GM10248 (cell line): Measurements from ENCODE around the gene FAM81B.

ENCODE experiments used
- CTCF ChIA-PET: fragments of 300-600 bp; sonication (Branson Sonifier 250); formaldehyde crosslinking; extraction: SDS; loops from one replicate; lab custom pipeline; 2021; ENCODE audit warnings: antibody characterized with exemption; lab: Yijun Ruan, JAX
- POLR2A ChIA-PET: fragments of 350-650 bp; sonication (Branson Sonifier 250); formaldehyde crosslinking; extraction: SDS; loops from one replicate; lab custom pipeline; 2020; ENCODE audit warnings: antibody characterized with exemption; lab: Yijun Ruan, JAX
- DNase-seq: peaks from one replicate; pipeline ENCODE4 v3.0.0; 2012; ENCODE audit errors: extremely low spot score
- CTCF ChIP-seq: IDR thresholded peaks from 2 replicates; pipeline ENCODE4 v1.5.1; 2012; ENCODE audit warnings: mild to moderate bottlenecking, low read depth; ENCODE audit errors: extremely low read depth, missing control alignments, control extremely low read depth

FAM81B gene

GRCh38 chr5:95439801-95440493, 48.8 kb downstream of the FAM81B start:
- POLR2A ChIA-PET: no interaction called here
- DNase-seq: no peak
- CTCF ChIA-PET: interaction anchor here (2.5 kb wide), 1 partner anchor 155 kb away, joined by 5 read pairs; the partner anchor contains the start of gene MCTP1

GRCh38 chr5:95440825-95441224, 49.7 kb downstream of the FAM81B start:
- no peak for TF ChIP-seq CTCF
- no peak for DNase-seq
- CTCF ChIA-PET: interaction anchor here (1.4 to 2.5 kb wide), 2 partner anchors 12 to 155 kb away, joined by 3 to 5 read pairs; partner anchors contain the start of gene MCTP1
- POLR2A ChIA-PET: no interaction called here

More at GRCh38 chr5:95439801-95440493, 48.8 kb downstream of the FAM81B start:
- TF ChIP-seq CTCF: no peak

GRCh38 chr5:95441636-95442035, 50.5 kb downstream of the FAM81B start:
- POLR2A ChIA-PET: no interaction called here
- no peak for TF ChIP-seq CTCF
- CTCF ChIA-PET: interaction anchor here (1.4 to 1.6 kb wide), 3 partner anchors 11 to 24 kb away, joined by 3 to 4 read pairs (median 3); no protein-coding TSS in a partner anchor
- no peak for DNase-seq

DNA sequence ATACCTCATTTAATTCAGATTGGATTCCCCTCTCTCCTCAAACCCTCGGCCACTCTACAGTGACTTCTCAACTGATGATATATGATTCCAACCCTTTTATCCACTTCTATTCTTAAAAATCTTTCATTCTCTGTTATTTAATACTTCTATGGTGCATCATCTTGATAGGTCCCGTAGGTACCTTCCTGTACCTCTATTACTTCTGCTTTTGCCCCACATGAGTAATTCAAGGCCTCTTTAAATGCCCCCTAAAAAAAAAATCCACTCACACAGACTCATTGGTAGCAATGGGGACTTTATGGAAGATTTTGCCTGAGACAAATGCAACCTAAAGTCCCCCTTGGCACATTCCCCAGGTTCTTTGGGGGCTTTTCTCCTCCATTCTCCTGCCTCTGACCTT, 54.3 kb downstream of the FAM81B start:
- POLR2A ChIA-PET: no interaction called here
- CTCF ChIA-PET: interaction anchor here (0.9 kb wide), 1 partner anchor 12 kb away, joined by 3 read pairs; no protein-coding TSS in a partner anchor
- TF ChIP-seq CTCF: no peak
- no peak for DNase-seq

DNA sequence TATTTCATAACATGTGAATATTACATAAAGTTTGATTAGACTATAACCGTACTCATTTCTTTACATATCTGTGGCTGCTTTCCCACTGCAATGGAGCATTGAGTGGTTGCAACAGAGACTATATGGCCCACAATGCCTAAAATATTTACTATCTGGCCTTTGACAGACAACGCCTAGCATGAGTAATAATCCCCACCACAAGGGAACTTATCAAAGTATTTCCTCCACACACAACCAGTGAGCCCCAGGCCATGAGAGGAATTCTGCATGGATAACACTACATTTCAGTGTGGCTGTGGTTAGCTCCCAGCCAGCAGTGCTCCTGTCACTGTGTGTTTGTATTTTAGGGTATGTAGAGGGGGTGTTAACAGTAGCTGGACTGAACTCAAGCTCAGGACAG, 54.8 kb downstream of the FAM81B start:
- no peak for DNase-seq
- ChIA-PET POLR2A (no interaction called here), CTCF (no interaction called here)
- TF ChIP-seq CTCF: no peak

GRCh38 chr5:95446560-95447221, 55.5 kb downstream of the FAM81B start:
- POLR2A ChIA-PET: no interaction called here
- no peak for TF ChIP-seq CTCF
- CTCF ChIA-PET: no interaction called here
- no peak for DNase-seq
